GM12892 (cell line): ENCODE data around the gene SIDT2.

ENCODE experiments used
- POLR2A ChIP-seq: IDR thresholded peaks from 2 replicates; pipeline ENCODE4 v1.6.1; 2011; ENCODE audit warnings: low read depth, low read length, control low read depth
- POLR2AphosphoS5 ChIP-seq: IDR thresholded peaks from 2 replicates; pipeline ENCODE4 v1.6.1; 2011; ENCODE audit warnings: low read depth, low read length, control low read depth

- no peak for TF ChIP-seq POLR2A
- TF ChIP-seq POLR2AphosphoS5: no peak
Measured at GRCh38 chr11:117228091-117228490, 49.5 kb downstream of the SIDT2 start.
